CD4-positive, alpha-beta T cell treated with Interleukin-17A for 1 hour (primary cell): ENCODE data around the gene PLB1.

Experiments used
- DNase-seq: peaks from one replicate; pipeline ENCODE4 v3.0.0-alpha.2; 2020

The PLB1 gene, protein sequence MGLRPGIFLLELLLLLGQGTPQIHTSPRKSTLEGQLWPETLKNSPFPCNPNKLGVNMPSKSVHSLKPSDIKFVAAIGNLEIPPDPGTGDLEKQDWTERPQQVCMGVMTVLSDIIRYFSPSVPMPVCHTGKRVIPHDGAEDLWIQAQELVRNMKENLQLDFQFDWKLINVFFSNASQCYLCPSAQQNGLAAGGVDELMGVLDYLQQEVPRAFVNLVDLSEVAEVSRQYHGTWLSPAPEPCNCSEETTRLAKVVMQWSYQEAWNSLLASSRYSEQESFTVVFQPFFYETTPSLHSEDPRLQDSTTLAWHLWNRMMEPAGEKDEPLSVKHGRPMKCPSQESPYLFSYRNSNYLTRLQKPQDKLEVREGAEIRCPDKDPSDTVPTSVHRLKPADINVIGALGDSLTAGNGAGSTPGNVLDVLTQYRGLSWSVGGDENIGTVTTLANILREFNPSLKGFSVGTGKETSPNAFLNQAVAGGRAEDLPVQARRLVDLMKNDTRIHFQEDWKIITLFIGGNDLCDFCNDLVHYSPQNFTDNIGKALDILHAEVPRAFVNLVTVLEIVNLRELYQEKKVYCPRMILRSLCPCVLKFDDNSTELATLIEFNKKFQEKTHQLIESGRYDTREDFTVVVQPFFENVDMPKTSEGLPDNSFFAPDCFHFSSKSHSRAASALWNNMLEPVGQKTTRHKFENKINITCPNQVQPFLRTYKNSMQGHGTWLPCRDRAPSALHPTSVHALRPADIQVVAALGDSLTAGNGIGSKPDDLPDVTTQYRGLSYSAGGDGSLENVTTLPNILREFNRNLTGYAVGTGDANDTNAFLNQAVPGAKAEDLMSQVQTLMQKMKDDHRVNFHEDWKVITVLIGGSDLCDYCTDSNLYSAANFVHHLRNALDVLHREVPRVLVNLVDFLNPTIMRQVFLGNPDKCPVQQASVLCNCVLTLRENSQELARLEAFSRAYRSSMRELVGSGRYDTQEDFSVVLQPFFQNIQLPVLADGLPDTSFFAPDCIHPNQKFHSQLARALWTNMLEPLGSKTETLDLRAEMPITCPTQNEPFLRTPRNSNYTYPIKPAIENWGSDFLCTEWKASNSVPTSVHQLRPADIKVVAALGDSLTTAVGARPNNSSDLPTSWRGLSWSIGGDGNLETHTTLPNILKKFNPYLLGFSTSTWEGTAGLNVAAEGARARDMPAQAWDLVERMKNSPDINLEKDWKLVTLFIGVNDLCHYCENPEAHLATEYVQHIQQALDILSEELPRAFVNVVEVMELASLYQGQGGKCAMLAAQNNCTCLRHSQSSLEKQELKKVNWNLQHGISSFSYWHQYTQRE (N-terminal part only)

DNA sequence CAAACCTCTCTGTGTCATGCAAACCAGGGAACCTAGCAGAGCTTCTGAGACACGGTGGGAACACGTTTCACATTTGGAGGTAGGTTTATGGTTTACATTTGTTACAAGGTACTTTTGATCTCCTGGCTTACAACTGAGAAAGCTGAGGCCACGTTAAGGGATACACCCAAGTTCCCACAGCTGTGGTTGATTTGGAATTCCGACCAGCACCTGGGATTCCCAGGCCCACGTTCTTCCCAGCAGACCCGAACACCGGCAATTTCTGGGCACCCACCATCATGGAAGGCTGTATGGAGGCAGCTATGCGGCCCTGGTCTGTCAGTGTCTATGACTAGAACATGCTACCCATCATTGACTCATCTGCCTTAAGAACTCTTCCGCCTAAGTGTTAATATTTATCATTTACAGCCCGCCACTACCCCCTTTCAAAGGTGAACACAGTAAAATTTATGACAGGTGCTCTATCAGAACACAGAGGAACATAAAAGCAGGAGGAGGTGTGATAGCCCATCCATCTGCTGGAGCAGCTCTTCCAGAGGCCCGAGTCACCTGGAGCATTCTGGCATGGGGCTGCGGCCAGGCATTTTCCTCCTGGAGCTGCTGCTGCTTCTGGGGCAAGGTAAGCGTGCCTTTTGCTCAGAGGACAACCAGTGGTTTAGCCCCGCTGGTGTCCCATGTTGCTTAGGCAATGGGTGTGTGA is at the start of gene PLB1:
Gene PLB1, plus strand, starts transcription at position 510 of the 700 bp plus-strand sequence. Its CDS starts 55 bp downstream, at position 565.
- DNase-seq = no peak

- no peak for DNase-seq
Measured at GRCh38 chr2:28446531-28446930, 49.3 kb upstream of the PLB1 start.

GRCh38 chr2:28447086-28447485 is 48.8 kb upstream of the PLB1 start:
- no peak for DNase-seq

DNA sequence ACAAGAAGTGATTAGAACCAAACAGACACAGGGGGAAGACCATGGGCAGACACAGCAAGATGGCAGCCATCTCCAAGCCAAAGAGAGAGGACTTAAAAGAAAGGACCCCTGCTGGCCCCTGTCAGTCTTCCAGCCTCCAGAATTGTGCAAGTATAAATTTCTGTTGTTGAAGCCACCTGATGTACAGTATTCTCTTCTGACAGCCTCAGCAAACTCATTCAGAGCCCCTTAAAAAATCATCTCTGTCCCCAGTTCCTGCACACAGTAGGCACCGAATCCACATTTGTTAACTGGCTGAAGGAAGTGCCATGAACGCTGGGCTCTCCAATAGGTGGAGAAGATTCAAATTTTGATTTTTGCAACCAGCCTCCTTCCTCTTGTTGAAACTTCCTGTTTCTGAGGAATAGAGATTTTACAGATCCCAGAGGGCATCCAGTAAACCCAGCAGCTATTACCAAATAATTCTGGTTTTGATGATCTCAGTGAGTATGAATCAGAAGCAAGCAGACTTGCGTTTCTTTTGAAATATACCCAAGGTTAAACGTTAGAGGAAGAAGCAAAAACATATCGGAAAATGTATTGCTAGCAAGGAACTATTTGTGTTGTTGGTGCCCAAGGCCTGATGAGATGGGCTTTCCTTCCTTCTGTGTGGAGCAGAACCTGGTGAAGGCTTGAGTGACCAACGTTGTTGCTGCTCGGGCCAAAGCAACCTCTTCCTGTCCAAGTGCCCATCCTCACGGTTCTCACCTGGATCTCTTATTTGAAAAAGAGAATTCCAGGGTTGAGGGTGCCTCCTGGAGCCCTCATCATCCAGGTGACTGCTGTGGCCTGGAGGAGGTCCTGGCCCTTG is 47.7 kb upstream of the PLB1 start:
- peak; percentile 16 for DNase-seq

DNA sequence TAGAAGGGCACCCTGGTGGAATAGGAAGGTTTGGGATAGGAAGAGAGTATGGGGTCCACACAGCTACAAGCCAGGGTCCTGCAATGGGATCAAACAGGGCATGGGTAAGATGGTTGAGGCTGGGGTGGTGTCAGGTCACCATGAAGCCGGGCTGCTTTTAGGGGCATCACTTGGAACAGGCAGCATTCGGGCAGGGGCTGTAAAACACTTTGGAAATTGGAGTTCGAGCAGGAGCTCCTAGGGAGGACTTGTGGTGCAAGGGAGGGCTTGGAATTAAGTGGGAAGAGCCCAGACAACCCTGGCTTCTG is 47.1 kb upstream of the PLB1 start:
- no peak for DNase-seq

GRCh38 chr2:28449126-28449487 is 46.8 kb upstream of the PLB1 start:
- no peak for DNase-seq

GRCh38 chr2:28449488-28450395 is 46.1 kb upstream of the PLB1 start:
- peak; percentile 30 for DNase-seq

- DNase-seq = no peak
Measured at GRCh38 chr2:28450901-28451565, 44.8 kb upstream of the PLB1 start.

DNA sequence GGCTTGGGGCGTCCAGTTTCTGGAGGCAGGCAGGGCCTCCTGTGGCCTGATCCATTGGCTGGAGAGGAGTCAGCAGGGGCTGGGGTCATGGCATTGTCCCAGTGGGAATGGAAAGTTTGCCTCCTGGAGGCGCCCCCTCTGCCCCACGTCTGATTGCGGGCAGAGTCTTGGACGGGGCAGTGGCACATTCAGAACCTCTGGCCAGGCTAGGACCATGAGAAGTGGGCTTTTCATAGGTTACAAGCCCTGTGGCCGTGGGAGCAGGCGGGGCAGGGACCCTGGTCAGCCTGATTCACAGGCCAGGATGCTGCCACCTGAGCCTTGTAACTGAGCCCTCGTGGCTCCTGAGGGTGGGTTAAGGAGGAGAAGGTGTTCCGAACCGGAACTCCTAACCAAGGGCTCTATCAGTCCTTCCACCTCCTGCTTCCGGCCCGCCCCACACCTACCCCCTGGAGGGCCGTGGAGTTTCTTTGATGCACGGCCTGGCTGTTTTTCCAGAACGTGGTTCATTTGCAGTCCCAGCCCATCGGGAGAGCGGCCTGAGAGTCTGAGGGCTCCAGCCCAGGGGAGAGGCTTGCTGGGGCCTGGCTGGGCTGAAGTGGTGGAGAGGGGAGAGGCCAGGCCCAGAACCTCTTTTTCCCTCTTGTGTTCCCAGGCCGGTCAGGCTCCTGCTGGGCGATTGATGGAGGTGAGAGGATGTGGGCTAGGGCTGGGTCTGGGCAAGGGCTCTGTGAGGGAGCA is 43.9 kb upstream of the PLB1 start:
- DNase-seq = no peak

DNA sequence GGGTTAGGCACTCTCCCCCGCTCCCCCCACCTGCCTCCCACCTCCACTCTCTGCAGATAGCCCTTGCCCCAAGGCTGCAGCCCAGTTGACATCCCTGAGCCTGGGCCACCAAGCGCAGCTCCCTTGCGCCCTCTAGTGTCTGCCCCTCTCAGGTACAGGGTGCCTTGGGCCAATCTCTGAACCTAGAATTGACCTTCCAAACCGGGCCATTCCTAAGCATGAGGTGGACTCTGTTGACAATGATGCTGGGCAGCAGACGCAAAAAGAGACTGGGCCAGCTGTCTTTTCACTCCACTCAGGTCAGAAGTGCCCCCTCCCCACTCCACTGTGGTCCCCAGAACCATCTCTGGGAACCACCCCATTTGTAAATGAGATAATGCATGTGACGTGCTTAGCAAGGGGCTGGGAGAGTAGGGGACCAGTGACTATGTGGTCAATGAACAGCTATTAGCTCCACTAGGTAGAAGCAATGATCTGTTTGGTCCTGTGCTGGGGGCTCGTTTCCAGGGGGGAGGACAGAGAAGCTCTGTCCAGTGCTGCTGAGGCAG is 43.3 kb upstream of the PLB1 start:
- peak; percentile 73 for DNase-seq

DNA sequence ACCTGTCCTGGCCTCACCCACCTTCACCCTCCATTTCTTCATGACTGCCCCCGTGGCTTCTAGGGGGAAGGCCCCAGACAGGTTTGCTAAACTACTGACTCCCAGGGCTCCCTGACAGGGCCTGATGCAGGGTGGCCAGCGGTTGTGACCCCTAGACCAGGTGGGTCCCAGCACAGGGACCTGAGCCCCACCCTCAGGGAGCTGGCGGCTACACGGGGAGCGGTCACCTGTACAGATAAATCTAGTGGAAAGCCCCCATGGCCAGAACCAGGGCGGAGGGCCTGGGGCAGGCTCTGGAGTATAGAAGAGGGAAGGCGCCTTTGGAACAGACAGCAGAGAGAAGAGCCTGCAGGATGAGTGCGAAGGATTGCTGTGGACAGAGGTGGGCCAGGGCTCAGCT is 42.5 kb upstream of the PLB1 start:
- DNase-seq = no peak

GRCh38 chr2:28454016-28454930 is 41.6 kb upstream of the PLB1 start:
- DNase-seq = no peak

DNA sequence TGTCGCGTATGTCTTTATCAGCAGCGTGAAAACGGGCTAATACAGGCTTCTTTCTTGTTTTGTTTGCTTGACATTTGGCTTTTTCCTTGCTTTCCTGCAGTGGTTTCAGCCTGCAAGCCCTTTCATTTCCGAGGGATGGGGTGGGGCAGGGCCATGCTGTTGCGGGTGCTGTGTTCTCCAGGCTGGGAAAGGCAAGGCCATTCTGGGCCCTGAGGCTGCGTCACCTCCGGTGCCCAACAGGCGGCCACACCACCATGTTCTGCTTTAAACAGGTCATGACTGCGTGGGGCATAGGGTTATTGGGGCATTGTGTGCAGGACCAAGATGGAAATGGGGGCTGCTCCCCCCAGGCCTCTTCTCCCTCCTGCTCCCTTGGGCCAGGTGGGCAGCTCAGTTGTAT is 38.6 kb upstream of the PLB1 start:
- DNase-seq = no peak

GRCh38 chr2:28461056-28461455 is 34.8 kb upstream of the PLB1 start:
- DNase-seq = no peak

- no peak for DNase-seq
Measured at GRCh38 chr2:28462122-28462521, 33.7 kb upstream of the PLB1 start.

DNA sequence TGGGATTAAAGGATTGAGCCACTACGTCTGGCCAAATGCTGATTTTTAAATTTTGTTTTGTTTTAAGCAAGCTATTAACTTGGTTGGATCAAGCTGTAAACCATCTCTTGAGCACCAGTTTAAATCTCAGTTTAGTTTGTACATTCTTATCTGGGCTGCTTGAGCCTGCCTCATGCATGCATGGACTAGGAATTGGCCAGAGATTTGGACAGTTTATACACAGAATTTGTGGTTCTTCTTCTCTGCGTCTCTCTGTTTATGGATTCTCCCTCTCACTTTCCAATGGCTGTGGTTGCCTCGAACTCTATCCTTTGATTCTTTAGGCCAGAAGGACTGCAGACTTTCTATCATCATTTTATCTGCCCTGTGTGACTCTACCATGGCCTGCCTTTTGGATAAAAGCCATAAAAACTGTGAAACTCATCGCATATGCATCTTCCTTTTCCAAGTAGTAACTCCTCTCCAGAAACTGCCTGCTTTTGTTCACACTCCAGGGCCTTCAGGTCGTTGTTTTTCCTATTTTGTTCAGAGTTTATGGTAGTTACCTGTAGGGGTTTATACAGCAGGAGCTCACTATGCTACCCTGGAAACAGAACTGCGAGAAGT is 32.5 kb upstream of the PLB1 start:
- DNase-seq = no peak

- no peak for DNase-seq
Measured at GRCh38 chr2:28463893-28464292, 32.0 kb upstream of the PLB1 start.
